Calu3 (cell line): ENCODE data around the gene SORBS2. TPM values are rescaled to one million over a fixed set of nuclear protein-coding genes. Genes with fewer than 3 reads are reported as not detected.

Source experiments
- BruUV-seq: library from RNA; stranded (reverse); fragments of 400-500 nt; replicated peaks from 2 replicates; lab custom pipeline; 2021; lab: Mats Ljungman, UMichigan
- CTCF ChIA-PET: fragments of 300-600 bp; sonication (Branson Sonifier 250); formaldehyde crosslinking; loops from one replicate; lab custom pipeline; 2022; ENCODE audit warnings: antibody characterized with exemption; lab: Charles Lee
- DNase-seq: peaks from one replicate; pipeline ENCODE4 v3.0.0; 2022
- H3K27ac Mint-ChIP-seq: one replicate; pipeline ENCODE4 v1.8.0; 2022; ENCODE audit warnings: mixed read lengths; ENCODE audit not compliant: unreplicated experiment
- H3K27me3 Mint-ChIP-seq: one replicate; pipeline ENCODE4 v1.8.0; 2022; ENCODE audit warnings: mixed read lengths; ENCODE audit not compliant: unreplicated experiment
- H3K36me3 Mint-ChIP-seq: one replicate; pipeline ENCODE4 v1.8.0; 2022; ENCODE audit warnings: mild to moderate bottlenecking, moderate library complexity, mixed read lengths; ENCODE audit not compliant: insufficient read depth, unreplicated experiment
- H3K4me1 Mint-ChIP-seq: one replicate; pipeline ENCODE4 v1.8.0; 2022; ENCODE audit warnings: mild to moderate bottlenecking, low read depth, mixed read lengths; ENCODE audit not compliant: unreplicated experiment
- H3K4me3 Mint-ChIP-seq: one replicate; pipeline ENCODE4 v1.8.0; 2022; ENCODE audit warnings: mild to moderate bottlenecking, low read depth, moderate library complexity, mixed read lengths; ENCODE audit not compliant: unreplicated experiment
- H3K9me3 Mint-ChIP-seq: one replicate; pipeline ENCODE4 v1.8.0; 2022; ENCODE audit warnings: low read depth, mixed read lengths; ENCODE audit not compliant: unreplicated experiment
- intact Hi-C: fragments of 100-400 bp; cut with micrococcal nuclease; formaldehyde crosslinking; loops from one replicate; pipeline ENCODE4 v1.10.0; 2022; ENCODE audit not compliant: unreplicated experiment
- total RNA-seq: library from RNA; stranded (reverse); gene quantifications from 2 replicates; pipeline ENCODE4 v1.2.3, GENCODE V29; 2022
- TF ChIP-seq, protein P1 (sequence below): fragments of 200-600 bp; IDR thresholded peaks from one replicate; pipeline ENCODE4 v1.8.0; 2022; ENCODE audit warnings: antibody characterized with exemption; ENCODE audit not compliant: unreplicated experiment

The SORBS2 gene
- total RNA-seq, 1 experiment from 2014 or later = 52.8 TPM

DNA sequence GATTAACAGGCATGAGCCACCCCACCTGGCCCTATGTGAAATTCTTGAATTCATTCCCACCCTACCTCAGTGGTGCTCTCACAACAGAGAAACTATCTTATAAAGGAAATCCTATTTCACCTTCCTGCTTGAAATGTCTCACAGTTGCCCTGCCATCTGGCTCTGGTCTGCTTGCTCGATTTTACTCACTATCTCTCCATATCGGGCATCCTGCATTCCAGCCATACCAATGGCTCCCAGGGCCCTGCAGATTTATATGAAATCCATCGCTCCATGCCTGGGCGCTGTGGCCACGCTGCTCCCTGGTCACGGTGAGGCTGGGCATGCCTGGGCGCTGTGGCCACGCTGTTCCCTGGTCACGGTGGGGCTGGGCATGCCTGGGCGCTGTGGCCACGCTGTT lies 15.8 kb downstream of the SORBS2 start:
- no peaks in the 10 kb centered on the region for H3K9me3 Mint-ChIP-seq
- peaks cover 22% of the 10 kb centered on the region for H3K4me1 Mint-ChIP-seq
- no peaks in the 10 kb centered on the region for H3K27me3 Mint-ChIP-seq
- BruUV-seq = no TSS peak
- H3K36me3 Mint-ChIP-seq = no peaks in the 10 kb centered on the region
- CTCF ChIA-PET = no interaction called here
- TF ChIP-seq, protein P1, sequence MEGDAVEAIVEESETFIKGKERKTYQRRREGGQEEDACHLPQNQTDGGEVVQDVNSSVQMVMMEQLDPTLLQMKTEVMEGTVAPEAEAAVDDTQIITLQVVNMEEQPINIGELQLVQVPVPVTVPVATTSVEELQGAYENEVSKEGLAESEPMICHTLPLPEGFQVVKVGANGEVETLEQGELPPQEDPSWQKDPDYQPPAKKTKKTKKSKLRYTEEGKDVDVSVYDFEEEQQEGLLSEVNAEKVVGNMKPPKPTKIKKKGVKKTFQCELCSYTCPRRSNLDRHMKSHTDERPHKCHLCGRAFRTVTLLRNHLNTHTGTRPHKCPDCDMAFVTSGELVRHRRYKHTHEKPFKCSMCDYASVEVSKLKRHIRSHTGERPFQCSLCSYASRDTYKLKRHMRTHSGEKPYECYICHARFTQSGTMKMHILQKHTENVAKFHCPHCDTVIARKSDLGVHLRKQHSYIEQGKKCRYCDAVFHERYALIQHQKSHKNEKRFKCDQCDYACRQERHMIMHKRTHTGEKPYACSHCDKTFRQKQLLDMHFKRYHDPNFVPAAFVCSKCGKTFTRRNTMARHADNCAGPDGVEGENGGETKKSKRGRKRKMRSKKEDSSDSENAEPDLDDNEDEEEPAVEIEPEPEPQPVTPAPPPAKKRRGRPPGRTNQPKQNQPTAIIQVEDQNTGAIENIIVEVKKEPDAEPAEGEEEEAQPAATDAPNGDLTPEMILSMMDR = no peak
- H3K4me3 Mint-ChIP-seq = no peak overlapping the region
- no peak for DNase-seq
- intact Hi-C loops = no loop called here
- no peak overlapping the region for H3K27ac Mint-ChIP-seq

DNA sequence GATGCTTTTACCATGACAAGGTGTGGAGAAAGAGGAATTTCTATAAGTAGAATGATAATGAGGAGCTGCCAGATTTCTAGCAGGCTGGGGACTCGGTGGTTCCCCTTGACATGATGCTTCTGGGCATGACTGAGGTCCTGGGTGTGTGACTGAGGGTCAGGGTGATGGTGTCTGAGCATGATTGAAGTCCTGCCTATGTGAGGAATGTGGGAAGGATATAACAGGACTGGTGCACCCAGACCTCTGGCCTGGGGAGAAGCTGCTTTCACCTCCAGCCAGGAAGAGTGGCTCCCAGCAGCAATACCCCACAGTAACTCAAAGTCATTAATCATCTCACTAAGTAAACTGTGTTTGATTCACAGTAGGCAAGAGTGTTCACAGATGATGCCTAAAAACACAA lies 17.4 kb downstream of the SORBS2 start:
- Mint-ChIP-seq H3K4me1 (peaks cover 21% of the 10 kb centered on the region), H3K27ac (no peak overlapping the region), H3K36me3 (no peaks in the 10 kb centered on the region), H3K27me3 (no peaks in the 10 kb centered on the region), H3K9me3 (no peaks in the 10 kb centered on the region), H3K4me3 (no peak overlapping the region)
- CTCF ChIA-PET = no interaction called here
- no TSS peak for BruUV-seq
- TF ChIP-seq, protein P1 = no peak
- DNase-seq = no peak
- intact Hi-C loops = no loop called here

DNA sequence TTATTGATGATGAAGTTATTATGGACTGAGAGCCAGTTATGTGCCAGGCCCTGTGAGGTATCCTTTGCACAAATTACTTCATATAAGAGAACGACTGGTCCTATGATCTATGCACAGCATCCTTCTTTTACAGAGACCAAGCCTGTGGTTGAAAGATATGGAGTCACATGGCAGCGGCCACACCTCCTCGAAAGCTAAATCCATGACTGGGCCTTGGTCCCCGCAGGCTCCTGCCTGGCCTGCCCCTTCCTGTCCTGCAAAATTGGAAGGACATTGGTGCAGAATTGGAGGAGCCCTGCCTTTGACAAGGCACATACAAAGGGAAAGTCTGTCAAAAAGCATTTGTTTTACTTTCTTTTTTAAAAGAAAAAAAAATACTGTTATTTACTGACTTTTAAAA lies 18.3 kb downstream of the SORBS2 start:
- Mint-ChIP-seq H3K4me1 (peaks cover 21% of the 10 kb centered on the region), H3K9me3 (no peaks in the 10 kb centered on the region), H3K27ac (no peak overlapping the region), H3K27me3 (no peaks in the 10 kb centered on the region), H3K4me3 (no peak overlapping the region), H3K36me3 (no peaks in the 10 kb centered on the region)
- CTCF ChIA-PET = no interaction called here
- TF ChIP-seq, protein P1 = no peak
- intact Hi-C loops = loop anchor here (2.0 kb wide), 1 partner anchor 39 kb away; no protein-coding TSS in a partner anchor
- no TSS peak for BruUV-seq
- no peak for DNase-seq

DNA sequence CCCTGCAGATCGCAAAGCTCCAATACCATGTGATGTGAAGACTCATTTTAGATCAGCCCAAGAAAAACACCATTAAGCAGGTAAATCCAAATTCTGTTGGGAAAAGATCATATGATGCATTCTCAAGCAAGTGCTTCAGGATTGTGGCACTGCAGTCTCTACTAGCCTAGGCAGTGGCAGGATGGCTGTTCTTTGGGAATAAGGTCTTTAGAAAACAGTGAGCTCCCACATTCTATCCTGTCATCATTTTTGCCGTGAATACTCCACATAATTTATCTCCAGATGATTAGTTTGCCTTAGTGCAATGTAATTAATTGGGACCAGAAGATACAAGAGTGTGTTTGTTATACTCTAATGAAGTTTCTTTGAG lies 18.9 kb downstream of the SORBS2 start:
- BruUV-seq = no TSS peak
- TF ChIP-seq, protein P1 = no peak
- intact Hi-C loops = loop anchor here (2.0 kb wide), 1 partner anchor 38 kb away; no protein-coding TSS in a partner anchor
- H3K4me1 Mint-ChIP-seq = peaks cover 21% of the 10 kb centered on the region
- CTCF ChIA-PET = interaction anchor here (1.5 kb wide), 1 partner anchor 228 kb away, joined by 4 read pairs; no protein-coding TSS in a partner anchor
- H3K36me3 Mint-ChIP-seq = no peaks in the 10 kb centered on the region
- no peak overlapping the region for H3K27ac Mint-ChIP-seq
- DNase-seq = no peak
- H3K9me3 Mint-ChIP-seq = no peaks in the 10 kb centered on the region
- H3K4me3 Mint-ChIP-seq = no peak overlapping the region
- H3K27me3 Mint-ChIP-seq = no peaks in the 10 kb centered on the region
